Measurements from ENCODE around the gene BMAL2.

Gene BMAL2

DNA sequence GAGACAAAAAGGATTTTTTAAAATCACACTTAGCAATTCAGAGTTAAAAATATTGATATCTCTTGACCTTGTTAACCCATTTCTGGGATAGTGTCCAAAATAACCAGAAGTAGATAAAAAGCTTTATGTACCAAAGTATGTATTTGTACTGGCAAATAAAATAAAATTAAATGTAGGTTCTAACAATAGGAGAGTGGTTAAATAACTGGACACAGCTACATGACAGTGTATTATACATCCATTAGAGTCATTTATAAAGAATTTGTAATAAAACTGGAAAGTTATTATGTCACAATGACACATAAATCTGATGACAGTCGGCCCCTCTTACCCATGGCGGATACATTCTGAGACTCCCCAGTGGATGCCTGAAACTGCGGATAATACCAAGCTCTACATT, 34.0 kb downstream of the BMAL2 start:
- no peak for DNase-seq

DNA sequence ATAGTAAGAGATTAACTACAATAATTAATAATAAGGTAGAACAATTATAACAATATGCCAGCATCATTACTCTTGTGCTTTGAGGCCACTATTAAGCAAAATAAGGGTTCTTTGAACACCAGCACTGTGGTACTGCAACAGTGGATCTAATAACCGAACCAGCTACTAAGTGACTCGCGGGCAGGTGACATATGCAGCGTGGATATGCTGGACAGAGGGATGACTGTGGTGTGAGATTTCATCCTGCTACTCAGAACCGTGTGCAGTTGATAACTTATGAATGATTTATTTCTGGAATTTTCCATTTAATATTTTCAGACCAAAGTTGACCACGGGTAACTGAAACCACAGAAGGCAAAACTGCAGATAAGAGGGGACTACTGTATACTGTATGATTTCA, 34.4 kb downstream of the BMAL2 start:
- no peak for DNase-seq

- DNase-seq = no peak
Observed at GRCh38 chr12:27382171-27382795, 49.6 kb downstream of the BMAL2 start.
